Common myeloid progenitor, CD34-positive (primary cell): Measurements from ENCODE around the gene POU4F1.

Experiments used
- CTCF ChIA-PET: fragments of 350-600 bp; sonication (Branson Sonifier 250); formaldehyde crosslinking; loops from one replicate; lab custom pipeline; 2021; ENCODE audit warnings: antibody characterized with exemption; lab: Charles Lee
- POLR2A ChIA-PET: fragments of 350-600 bp; sonication (Branson Sonifier 250); formaldehyde crosslinking; loops from one replicate; lab custom pipeline; 2021; ENCODE audit warnings: antibody characterized with exemption; lab: Charles Lee
- DNase-seq, 3 donors: peaks; one replicate each; pipeline versions ENCODE4 v3.0.0 to v3.0.0-alpha.2; 2013
- H3K27ac ChIP-seq, 2 experiments: 1 replicate in 1 of 2; 2 replicates in 1 of 2; pipeline ENCODE4 v1.7.0; 2013; ENCODE audit warnings: inconsistent platforms in 2 of 2, low read length in 2 of 2, mild to moderate bottlenecking in 2 of 2, low read depth in 1 of 2, moderate library complexity in 1 of 2; ENCODE audit not compliant: severe bottlenecking in 2 of 2, insufficient read depth in 1 of 2, poor library complexity in 1 of 2
- H3K27me3 ChIP-seq, 5 experiments: replicated peaks in 2 of 5; 1 replicate in 3 of 5; 2 replicates in 2 of 5; pipeline versions ENCODE4 v1.6.1 to v1.7.0; 2013; ENCODE audit warnings: low read length in 4 of 5, mild to moderate bottlenecking in 2 of 5, moderate library complexity in 2 of 5, inconsistent platforms in 1 of 5; ENCODE audit not compliant: insufficient read depth in 5 of 5, control insufficient read depth in 4 of 5
- H3K36me3 ChIP-seq, 4 experiments: 1 replicate in 2 of 4; 2 replicates in 2 of 4; pipeline versions ENCODE4 v1.6.1 to v1.7.0; 2013; ENCODE audit warnings: low read length in 3 of 4, control low read depth in 1 of 4, mild to moderate bottlenecking in 1 of 4; ENCODE audit not compliant: control insufficient read depth in 4 of 4, insufficient read depth in 4 of 4
- H3K4me1 ChIP-seq, 4 experiments: 1 replicate in 3 of 4; 2 replicates in 1 of 4; pipeline versions ENCODE4 v1.6.1 to v1.7.1; 2013; ENCODE audit warnings: low read length in 3 of 4, mild to moderate bottlenecking in 3 of 4, control low read depth in 1 of 4, inconsistent platforms in 1 of 4, moderate library complexity in 1 of 4; ENCODE audit not compliant: control insufficient read depth in 4 of 4, insufficient read depth in 4 of 4; ENCODE audit errors: control extremely low read depth in 1 of 4
- H3K4me3 ChIP-seq, 7 experiments: 1 replicate in 4 of 7; 2 replicates in 3 of 7; pipeline versions ENCODE4 v1.5.1 to v1.7.0; 2013; ENCODE audit warnings: mild to moderate bottlenecking in 7 of 7, low read length in 6 of 7, moderate library complexity in 6 of 7, inconsistent platforms in 2 of 7, low read depth in 2 of 7, control low read depth in 1 of 7; ENCODE audit not compliant: insufficient read depth in 4 of 7, control insufficient read depth in 1 of 7; ENCODE audit errors: extremely low read depth in 1 of 7
- H3K9me3 ChIP-seq, 5 experiments: 1 replicate in 4 of 5; 2 replicates in 1 of 5; pipeline versions ENCODE4 v1.6.1 to v1.7.1; 2013; ENCODE audit warnings: low read length in 4 of 5, mild to moderate bottlenecking in 2 of 5, inconsistent platforms in 1 of 5, low read depth in 1 of 5, moderate library complexity in 1 of 5; ENCODE audit not compliant: control insufficient read depth in 4 of 5, insufficient read depth in 2 of 5; ENCODE audit errors: control extremely low read depth in 1 of 5
- WGBS: methylation state at CpG from one replicate; pipeline ENCODE4 v1.1.5; 2013; ENCODE audit not compliant: insufficient coverage; 5-methylcytosine and 5-hydroxymethylcytosine counted together

Gene POU4F1

DNA sequence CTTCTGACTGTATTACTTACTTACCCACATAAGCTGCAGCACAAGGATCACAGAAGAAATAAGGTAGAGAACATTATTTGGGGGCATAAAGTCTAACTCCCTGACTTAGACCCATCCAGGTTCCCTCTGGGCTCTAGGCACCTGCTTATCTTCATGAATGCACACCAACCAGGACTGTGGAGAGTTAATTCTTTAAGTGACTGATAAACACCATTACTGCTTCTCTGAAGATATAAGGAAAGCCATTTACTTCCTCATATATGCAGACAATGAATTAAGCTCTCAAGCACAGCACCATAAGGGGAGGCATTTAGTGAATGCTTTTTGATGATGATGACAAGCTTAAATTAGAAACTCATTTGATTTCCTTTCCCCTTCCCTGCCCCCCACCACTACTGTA, 33.1 kb upstream of the POU4F1 start:
- Histone ChIP-seq H3K36me3 (peaks cover 20 to 64% (median 41%) of the 10 kb centered on the region in 4 experiments), H3K27me3 (no peaks in the 10 kb centered on the region), H3K4me1 (no peaks in the 10 kb centered on the region), H3K9me3 (no peaks in the 10 kb centered on the region), H3K27ac (no peak overlapping the region), H3K4me3 (no peak overlapping the region)
- ChIA-PET POLR2A (no interaction called here), CTCF (interaction anchor here (0.9 to 2.1 kb wide), 2 partner anchors 10 to 12 kb away, joined by 3 to 5 read pairs; no protein-coding TSS in a partner anchor)
- DNase-seq: peak in 2 of 3 donors; percentile 38 to 63

DNA sequence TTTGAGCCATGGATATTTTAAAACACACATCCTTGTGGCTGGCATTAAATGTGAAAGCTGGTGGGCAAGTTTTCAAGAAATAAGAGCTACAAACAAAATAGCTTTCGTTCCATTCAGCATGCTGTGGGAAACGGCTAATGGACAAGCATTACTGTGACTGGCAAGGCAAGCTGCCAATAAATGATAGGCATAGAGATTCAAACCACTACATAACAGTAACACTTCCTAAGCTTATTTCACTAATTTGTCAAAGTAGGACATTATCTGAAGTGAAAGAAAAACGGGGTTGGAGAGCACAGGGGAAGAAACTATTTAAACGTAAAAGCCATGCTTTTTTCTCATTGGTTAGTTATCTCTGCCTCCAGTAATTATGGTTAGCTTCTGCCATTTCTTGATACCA, 29.6 kb upstream of the POU4F1 start:
- no peaks in the 10 kb centered on the region for H3K9me3 ChIP-seq
- no peak overlapping the region for H3K4me3 ChIP-seq
- 76% methylated on average over 3 of the region's 4 CpGs for WGBS
- H3K4me1 ChIP-seq: no peaks in the 10 kb centered on the region
- H3K27me3 ChIP-seq: no peaks in the 10 kb centered on the region
- H3K36me3 ChIP-seq: peaks cover 11 to 54% (median 36%) of the 10 kb centered on the region in 4 experiments
- DNase-seq: peak in 2 of 3 donors; percentile 37 to 58
- CTCF ChIA-PET: interaction anchor here (1.1 kb wide), 1 partner anchor 11 kb away, joined by 3 read pairs; no protein-coding TSS in a partner anchor
- POLR2A ChIA-PET: no interaction called here
- H3K27ac ChIP-seq: no peak overlapping the region

DNA sequence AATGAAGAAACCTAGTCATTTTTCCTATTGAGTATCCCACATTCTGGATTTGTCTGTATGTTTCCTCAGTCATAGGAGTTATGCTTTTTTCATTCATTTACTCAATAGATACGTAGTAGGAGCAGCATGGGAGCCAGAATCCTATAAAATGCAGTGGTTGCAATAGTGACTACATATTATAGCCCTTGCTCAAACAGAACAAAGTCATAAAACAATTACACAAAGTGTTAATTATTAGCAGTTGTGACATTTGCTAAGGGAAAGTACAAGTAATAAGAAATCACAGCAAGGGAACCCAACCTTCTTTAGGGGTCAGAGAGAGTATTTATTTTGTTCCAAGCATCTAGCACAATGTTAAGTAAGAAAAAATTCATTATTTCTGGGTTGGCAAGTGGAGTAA, 27.7 kb upstream of the POU4F1 start:
- Histone ChIP-seq H3K4me1 (no peaks in the 10 kb centered on the region), H3K36me3 (peaks cover 8 to 59% (median 33%) of the 10 kb centered on the region in 4 experiments), H3K9me3 (no peaks in the 10 kb centered on the region), H3K27me3 (no peaks in the 10 kb centered on the region), H3K27ac (no peak overlapping the region), H3K4me3 (no peak overlapping the region)
- CTCF ChIA-PET: no interaction called here
- POLR2A ChIA-PET: no interaction called here
- no peak for DNase-seq
- no CpG with 5 or more reads among the region's 1 CpG for WGBS

DNA sequence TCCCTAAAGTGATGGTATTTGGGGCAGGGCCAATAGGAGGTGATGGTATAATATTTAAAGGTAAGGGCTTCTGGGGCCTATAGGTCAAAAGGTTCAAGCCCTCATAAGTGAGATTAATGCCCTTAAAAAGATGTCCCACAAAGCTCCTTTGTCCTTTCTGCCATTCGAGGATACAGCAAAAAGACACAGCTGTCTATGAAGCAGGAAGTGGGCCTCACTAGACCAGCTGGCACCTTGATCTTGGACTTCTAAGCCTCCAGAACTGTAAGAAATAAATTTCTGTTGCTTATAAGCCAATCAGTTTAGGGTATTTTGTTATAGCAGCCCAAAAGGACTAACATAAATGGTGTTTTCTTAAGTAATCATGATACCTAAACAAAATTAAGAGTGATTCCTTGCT, 27.2 kb upstream of the POU4F1 start:
- POLR2A ChIA-PET: no interaction called here
- CTCF ChIA-PET: interaction anchor here (1.0 kb wide), 1 partner anchor 29 kb away, joined by 3 read pairs; the partner anchor contains the start of gene OBI1
- 100% methylated on average over 1 of the region's 1 CpG for WGBS

DNA sequence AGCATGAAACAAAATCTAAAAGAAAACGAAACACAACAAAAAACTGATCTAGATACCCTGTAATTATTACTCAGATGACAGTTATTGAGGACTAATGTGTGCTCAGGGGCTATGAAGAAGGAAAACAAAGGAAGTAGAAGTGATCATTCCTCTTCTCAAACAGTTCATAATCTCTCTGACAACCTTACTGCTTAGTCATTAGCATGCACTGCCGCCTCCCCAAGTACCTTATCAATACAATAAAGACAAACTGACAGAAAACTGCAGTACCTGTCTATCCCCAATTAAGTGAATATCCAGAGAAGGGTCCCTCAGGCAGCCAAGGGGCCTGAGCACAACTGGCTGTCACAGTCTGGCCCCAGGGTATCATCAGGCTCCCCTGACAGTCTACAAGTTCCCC, 22.0 kb upstream of the POU4F1 start:
- CTCF ChIA-PET: no interaction called here
- Histone ChIP-seq H3K4me3 (no peak overlapping the region), H3K27ac (no peak overlapping the region), H3K27me3 (no peaks in the 10 kb centered on the region), H3K36me3 (peaks cover 0 to 36% (median 20%) of the 10 kb centered on the region in 4 experiments), H3K4me1 (no peaks in the 10 kb centered on the region), H3K9me3 (no peaks in the 10 kb centered on the region)
- no peak for DNase-seq
- POLR2A ChIA-PET: no interaction called here
- 88% methylated on average over 1 of the region's 2 CpGs for WGBS

More for the DNA sequence above, 27.2 kb upstream of the POU4F1 start:
- Histone ChIP-seq H3K36me3 (peaks cover 8 to 59% (median 33%) of the 10 kb centered on the region in 4 experiments), H3K4me3 (no peak overlapping the region), H3K27ac (no peak overlapping the region), H3K27me3 (no peaks in the 10 kb centered on the region), H3K9me3 (no peaks in the 10 kb centered on the region), H3K4me1 (no peaks in the 10 kb centered on the region)
- no peak for DNase-seq

DNA sequence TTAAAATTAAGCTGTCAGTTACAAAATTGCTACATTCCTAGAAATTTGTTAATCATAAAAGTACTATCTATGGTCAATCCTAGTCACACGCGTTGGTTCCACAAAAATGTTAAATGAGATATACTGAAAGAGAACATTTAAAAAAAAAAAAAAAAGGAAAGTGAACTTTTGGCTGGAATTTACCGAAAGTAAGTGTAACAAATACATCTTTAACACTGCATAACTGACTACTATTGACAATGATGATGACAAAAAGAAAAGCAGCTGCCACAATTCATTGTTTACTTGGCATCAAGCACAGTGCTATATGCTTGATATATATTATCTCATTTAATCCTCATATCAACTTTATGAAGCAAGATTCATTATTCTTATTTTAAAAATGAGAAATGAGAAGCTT, 19.8 kb upstream of the POU4F1 start:
- CTCF ChIA-PET: interaction anchor here (1.1 to 1.9 kb wide), 2 partner anchors 10 to 13 kb away, joined by 3 to 5 read pairs; no protein-coding TSS in a partner anchor
- no peak overlapping the region for H3K4me3 ChIP-seq
- no peaks in the 10 kb centered on the region for H3K4me1 ChIP-seq
- WGBS: no CpG with 5 or more reads among the region's 3 CpGs
- no peak for DNase-seq
- no peak overlapping the region for H3K27ac ChIP-seq
- peaks cover 0 to 32% (median 17%) of the 10 kb centered on the region in 4 experiments for H3K36me3 ChIP-seq
- no peaks in the 10 kb centered on the region for H3K27me3 ChIP-seq
- POLR2A ChIA-PET: interaction anchor here (0.7 kb wide), 1 partner anchor 74 kb away, joined by 3 read pairs; no protein-coding TSS in a partner anchor
- H3K9me3 ChIP-seq: no peaks in the 10 kb centered on the region

DNA sequence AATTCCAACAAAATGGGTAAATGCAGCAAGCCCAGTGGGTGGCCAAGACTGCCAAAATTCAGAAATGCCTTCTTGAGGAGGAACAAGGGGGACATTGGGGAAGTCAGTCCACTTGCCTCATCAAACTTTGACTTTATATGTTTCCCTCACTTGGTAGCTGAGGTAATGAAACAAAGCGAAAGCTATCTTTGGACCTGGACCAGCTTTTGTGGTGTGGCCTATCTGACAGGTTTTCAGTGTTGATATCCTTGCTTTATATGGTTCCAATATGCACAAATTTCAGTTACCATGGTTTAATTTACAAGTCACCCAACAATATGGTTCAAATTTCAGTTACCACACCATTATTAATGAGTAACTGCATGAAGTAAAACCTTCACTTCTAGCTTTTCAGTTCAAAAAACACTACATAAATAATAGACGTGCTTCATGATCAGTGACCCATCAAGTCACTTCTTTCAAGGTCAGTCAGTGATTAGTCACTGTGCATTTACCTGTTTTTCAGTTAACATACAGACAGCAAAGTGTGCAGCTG, 17.7 kb upstream of the POU4F1 start:
- 100% methylated on average over 2 of the region's 2 CpGs for WGBS
- Histone ChIP-seq H3K27ac (no peak overlapping the region), H3K9me3 (no peaks in the 10 kb centered on the region), H3K4me3 (no peak overlapping the region), H3K4me1 (no peaks in the 10 kb centered on the region), H3K27me3 (no peaks in the 10 kb centered on the region), H3K36me3 (peaks cover 8 to 34% (median 16%) of the 10 kb centered on the region in 4 experiments)
- DNase-seq: peak in 2 of 3 donors; percentile 25 to 41
- ChIA-PET CTCF (interaction anchor here (0.5 kb wide), 1 partner anchor 1947 kb away, joined by 3 read pairs; no protein-coding TSS in a partner anchor), POLR2A (interaction anchor here (0.5 kb wide), 1 partner anchor 15 kb away, joined by 5 read pairs; no protein-coding TSS in a partner anchor)
